ENCODE results near the gene CDC42BPA. TPM values are rescaled to one million over a fixed set of nuclear protein-coding genes. Genes with fewer than 3 reads are reported as not detected.
A peak's percentile ranks its signal among the peaks of the same experiment; 100 is the strongest.

Gene CDC42BPA
- total RNA-seq, 1 experiment from 2014 or later = 32.0 TPM

- H3K4me3 ChIP-seq (ENCODE audit: low read length) = peak overlapping the region; percentile 72
- no peak for TF ChIP-seq EZH2 (IDR thresholded peaks at IDR 0.05; ENCODE audit: low read length, unreplicated experiment)
- no peak for TF ChIP-seq EZH2phosphoT487 (IDR thresholded peaks at IDR 0.05; ENCODE audit: borderline replicate concordance, low read length)
- no peak for TF ChIP-seq CTCF (conservative IDR thresholded peaks at IDR 0.05; ENCODE audit: low read depth, low read length)
- H3K9ac ChIP-seq (ENCODE audit: low read length) = peak overlapping the region; percentile 76
- H3K4me2 ChIP-seq (ENCODE audit: low read length) = peak overlapping the region; percentile 86
- peaks cover 64% of the 10 kb centered on the region for H3K79me2 ChIP-seq (ENCODE audit: low read length)
- 0 out of 2 replicates have a peak overlapping the region, but pooled peaks have one; percentile 39 for H2AFZ ChIP-seq (ENCODE audit: low read length)
- H3K27me3 ChIP-seq (ENCODE audit: low read length) = no peaks in the 10 kb centered on the region
- H3K9me2 ChIP-seq (replicated peaks; ENCODE audit: low read length) = no peaks in the 10 kb centered on the region
- intact Hi-C loops (cut with micrococcal nuclease) = no loop called here
- DNase-seq (peak; percentile 42), ATAC-seq (no peak)
- peaks cover 34% of the 10 kb centered on the region for H4K20me1 ChIP-seq (ENCODE audit: low read length)
- H3F3A ChIP-seq (ENCODE audit: low read length, unreplicated experiment) = no peaks in the 10 kb centered on the region
- POLR2A ChIA-PET (ENCODE audit: unreplicated experiment) = no interaction called here
- no peaks in the 10 kb centered on the region for H3K36me3 ChIP-seq (ENCODE audit: low read depth, low read length)
- H3K27ac ChIP-seq (ENCODE audit: low read length) = no peak overlapping the region
- no TSS peak for BruUV-seq (replicated peaks)
- no peaks in the 10 kb centered on the region for H3K9me3 ChIP-seq (ENCODE audit: low read length)
- CTCF ChIA-PET = interaction anchor here (0.6 to 1.1 kb wide), 2 partner anchors 28 to 122 kb away, joined by 3 to 4 read pairs; no protein-coding TSS in a partner anchor
- peaks cover 22% of the 10 kb centered on the region for H3K4me1 ChIP-seq (ENCODE audit: insufficient read depth, low read length)
Observed at GRCh38 chr1:227316456-227316855, 1.8 kb downstream of the CDC42BPA start.

GRCh38 chr1:227315629-227316346 lies 2.5 kb downstream of the CDC42BPA start:
- Histone ChIP-seq H2AFZ (ENCODE audit: low read length) (no peak overlapping the region), H3K79me2 (ENCODE audit: low read length) (peaks cover 70% of the 10 kb centered on the region), H3K9me2 (replicated peaks; ENCODE audit: low read length) (no peaks in the 10 kb centered on the region), H3K4me2 (ENCODE audit: low read length) (peak overlapping the region; percentile 86), H3K27me3 (ENCODE audit: low read length) (no peaks in the 10 kb centered on the region), H3K9me3 (ENCODE audit: low read length) (no peaks in the 10 kb centered on the region), H3K36me3 (ENCODE audit: low read depth, low read length) (no peaks in the 10 kb centered on the region), H4K20me1 (ENCODE audit: low read length) (peaks cover 34% of the 10 kb centered on the region), H3K9ac (ENCODE audit: low read length) (peak overlapping the region; percentile 76), H3K4me3 (ENCODE audit: low read length) (peak overlapping the region; percentile 72), H3K4me1 (ENCODE audit: insufficient read depth, low read length) (peaks cover 22% of the 10 kb centered on the region), H3K27ac (ENCODE audit: low read length) (no peak overlapping the region), H3F3A (ENCODE audit: low read length, unreplicated experiment) (no peaks in the 10 kb centered on the region)
- no TSS peak for BruUV-seq (replicated peaks)
- POLR2A ChIA-PET (ENCODE audit: unreplicated experiment) = no interaction called here
- DNase-seq (peak; percentile 74), ATAC-seq (no peak)
- intact Hi-C loops (cut with micrococcal nuclease) = loop anchor here (1.0 to 2.0 kb wide), 3 partner anchors 16 to 185 kb away; no protein-coding TSS in a partner anchor
- TF ChIP-seq EZH2 (IDR thresholded peaks at IDR 0.05; ENCODE audit: low read length, unreplicated experiment) (no peak), EZH2phosphoT487 (IDR thresholded peaks at IDR 0.05; ENCODE audit: borderline replicate concordance, low read length) (no peak), CTCF (conservative IDR thresholded peaks at IDR 0.05; ENCODE audit: low read depth, low read length) (no peak)
- CTCF ChIA-PET = interaction anchor here (0.6 to 1.1 kb wide), 2 partner anchors 28 to 123 kb away, joined by 3 to 4 read pairs; no protein-coding TSS in a partner anchor
